Activated T-cell treated with anti-CD3 and anti-CD28 coated beads for 1 hour (primary cell): Measurements from ENCODE around the gene VRK1.

Source experiments
- DNase-seq: peaks from one replicate; pipeline ENCODE4 v3.0.0-alpha.2; 2020; ENCODE audit warnings: low read depth

VRK1 gene

GRCh38 chr14:96792003-96792402 lies 5.2 kb upstream of the VRK1 start:
- DNase-seq, result no peak

GRCh38 chr14:96792591-96792990 lies 4.6 kb upstream of the VRK1 start:
- DNase-seq, result no peak

GRCh38 chr14:96793547-96793946 lies 3.6 kb upstream of the VRK1 start:
- no peak for DNase-seq

DNA sequence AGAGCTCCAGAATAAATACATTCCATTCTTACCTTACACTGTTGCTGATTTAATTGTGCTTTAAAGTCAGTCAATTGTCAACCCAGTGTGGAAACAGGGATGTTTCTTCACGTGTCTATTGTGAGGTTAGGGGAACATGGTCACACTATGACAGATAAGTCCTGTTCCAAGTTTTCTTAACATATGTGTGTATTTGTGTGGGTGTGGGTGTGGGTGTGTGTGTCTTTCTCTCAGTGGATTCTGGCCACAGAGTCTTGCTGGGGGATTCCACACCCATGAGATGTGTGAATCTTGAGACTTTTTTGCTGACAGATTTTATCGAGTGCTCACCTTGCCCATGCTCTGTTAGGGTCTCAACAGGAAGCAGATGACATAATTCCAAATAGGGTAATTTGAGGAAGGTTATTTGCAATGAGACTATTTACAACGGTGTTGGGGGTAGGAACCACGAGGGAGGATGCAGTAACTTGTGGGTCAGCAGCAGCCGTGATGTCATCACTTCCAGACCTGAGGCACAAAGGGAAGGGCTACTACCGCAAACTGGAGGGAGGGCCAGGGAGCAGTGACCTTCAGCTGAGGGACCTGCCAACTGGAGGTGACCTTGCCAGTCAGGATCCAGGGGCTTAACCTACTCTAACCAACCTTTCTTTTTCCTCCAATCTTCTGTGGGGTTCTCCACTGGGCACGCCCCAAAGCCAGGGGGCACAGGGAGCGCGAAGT lies 1.9 kb upstream of the VRK1 start:
- no peak for DNase-seq

DNA sequence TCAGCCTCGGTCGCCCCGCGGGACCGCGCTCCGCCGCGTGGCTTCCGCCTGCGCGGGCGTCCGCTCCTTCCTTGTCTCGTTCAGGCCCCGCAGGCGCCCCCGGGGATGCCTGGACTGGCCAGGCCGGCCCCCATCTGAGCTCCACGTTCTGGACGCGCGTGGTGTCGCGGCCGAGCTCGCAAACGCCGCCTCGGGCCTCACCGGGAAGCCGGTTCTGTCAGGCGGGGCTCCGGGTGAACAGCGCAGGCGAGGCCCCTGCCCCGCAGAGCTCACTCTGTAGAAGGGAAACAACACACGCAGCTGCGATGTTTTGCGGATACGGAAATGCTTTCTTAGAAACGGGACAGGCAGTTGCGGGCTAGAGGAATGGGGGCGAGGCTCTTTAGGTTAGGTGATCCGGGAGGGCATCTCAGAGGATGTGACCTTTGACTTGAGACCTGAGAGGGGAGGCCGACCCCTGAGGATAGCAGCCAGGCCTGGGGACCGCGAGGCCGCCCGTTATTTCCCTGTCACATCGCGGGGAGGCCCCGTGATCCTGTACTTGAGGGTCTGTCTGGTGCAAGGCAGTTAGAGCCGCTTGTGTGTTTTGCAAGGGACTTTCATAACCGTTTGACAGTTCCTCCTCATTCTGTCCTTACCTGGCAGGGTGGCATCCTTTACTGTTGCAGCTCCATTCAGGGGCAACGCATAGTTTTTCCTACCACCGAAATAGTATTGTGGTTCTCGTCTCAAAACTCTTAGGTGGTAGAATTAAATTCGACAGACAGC lies 584 bp downstream of the VRK1 start:
- DNase-seq, result no peak

- DNase-seq, result no peak
Measured at GRCh38 chr14:96798956-96799355, 1.8 kb downstream of the VRK1 start.

- no peak for DNase-seq
Measured at GRCh38 chr14:96799489-96800054, 2.4 kb downstream of the VRK1 start.

DNA sequence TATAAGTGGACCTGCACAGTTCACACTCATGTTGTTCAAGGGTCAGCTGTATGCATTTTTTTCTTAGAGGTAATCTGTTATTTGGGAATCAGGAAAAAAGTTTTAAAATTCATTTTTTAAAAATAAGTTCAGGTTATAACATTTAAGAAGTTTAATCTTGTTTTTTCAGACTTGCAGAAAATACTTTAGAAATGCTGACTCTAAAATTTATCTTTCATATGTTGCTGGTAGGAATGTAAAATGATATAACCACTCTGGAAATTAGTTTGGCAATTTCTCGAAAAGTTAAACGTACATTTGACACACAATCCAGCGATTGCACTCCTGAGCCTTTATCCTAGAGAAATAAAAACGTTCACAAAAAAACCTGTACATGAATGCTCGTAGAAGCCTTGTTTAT lies 4.7 kb downstream of the VRK1 start:
- no peak for DNase-seq

DNA sequence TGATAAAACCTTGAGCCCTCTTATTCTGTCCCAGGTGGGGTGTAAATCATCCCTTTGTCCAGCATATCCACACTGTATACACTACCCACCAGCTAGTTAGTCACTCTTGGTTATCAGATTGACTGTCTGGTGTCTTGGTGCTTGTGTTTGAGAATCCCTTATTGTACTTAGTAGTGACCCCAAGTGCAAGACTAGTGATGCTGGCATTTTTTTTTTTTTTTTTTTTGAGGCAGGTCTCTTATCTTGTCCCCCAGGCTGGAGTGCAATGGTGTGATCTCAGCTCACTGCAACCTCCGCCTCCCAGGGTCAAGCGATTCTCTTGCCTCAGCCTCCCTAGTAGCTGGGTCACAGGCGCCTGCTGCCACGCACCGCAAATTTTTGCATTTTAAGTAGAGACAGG lies 5.8 kb downstream of the VRK1 start:
- no peak for DNase-seq

GRCh38 chr14:96803958-96804357 lies 6.8 kb downstream of the VRK1 start:
- DNase-seq, result no peak

DNA sequence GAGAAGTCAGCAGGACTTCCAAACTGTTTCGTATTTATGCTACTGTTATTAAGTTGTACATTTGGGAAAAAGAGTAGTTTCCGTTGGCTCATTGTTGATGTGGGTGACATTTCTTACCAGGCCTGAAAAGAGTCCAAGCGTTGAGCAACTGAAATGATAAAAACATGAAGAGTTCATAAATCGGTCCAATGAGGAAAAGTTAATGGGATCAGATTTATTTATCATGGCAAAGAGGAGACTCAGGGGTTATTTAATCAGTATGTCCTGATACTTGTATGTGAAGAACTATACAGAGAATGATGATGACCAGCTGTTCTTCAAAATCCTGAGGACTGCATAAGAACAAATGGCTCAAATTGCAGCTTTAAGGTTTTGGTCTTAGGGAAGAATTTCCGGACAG lies 7.7 kb downstream of the VRK1 start:
- no peak for DNase-seq

DNA sequence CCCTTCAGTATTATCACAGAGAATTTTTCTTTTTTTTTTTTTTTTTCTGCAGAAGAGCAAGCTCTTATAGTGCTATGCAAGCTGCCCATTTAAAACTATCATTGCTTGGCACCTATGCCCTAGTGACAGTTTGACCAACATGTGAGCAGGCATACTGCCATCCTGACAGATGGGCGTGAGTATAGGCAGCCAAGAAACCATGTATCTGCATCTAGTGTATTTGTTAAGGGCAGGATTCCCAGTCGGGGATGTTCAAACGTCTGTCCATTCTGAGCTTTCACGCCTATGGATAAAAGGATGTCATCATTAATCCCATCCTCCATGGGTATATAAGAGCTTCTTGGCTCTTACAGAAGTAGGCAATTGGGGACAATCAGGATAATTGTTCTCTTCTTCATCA lies 8.8 kb downstream of the VRK1 start:
- no peak for DNase-seq

- no peak for DNase-seq
Measured at GRCh38 chr14:96806836-96807235, 9.7 kb downstream of the VRK1 start.

DNA sequence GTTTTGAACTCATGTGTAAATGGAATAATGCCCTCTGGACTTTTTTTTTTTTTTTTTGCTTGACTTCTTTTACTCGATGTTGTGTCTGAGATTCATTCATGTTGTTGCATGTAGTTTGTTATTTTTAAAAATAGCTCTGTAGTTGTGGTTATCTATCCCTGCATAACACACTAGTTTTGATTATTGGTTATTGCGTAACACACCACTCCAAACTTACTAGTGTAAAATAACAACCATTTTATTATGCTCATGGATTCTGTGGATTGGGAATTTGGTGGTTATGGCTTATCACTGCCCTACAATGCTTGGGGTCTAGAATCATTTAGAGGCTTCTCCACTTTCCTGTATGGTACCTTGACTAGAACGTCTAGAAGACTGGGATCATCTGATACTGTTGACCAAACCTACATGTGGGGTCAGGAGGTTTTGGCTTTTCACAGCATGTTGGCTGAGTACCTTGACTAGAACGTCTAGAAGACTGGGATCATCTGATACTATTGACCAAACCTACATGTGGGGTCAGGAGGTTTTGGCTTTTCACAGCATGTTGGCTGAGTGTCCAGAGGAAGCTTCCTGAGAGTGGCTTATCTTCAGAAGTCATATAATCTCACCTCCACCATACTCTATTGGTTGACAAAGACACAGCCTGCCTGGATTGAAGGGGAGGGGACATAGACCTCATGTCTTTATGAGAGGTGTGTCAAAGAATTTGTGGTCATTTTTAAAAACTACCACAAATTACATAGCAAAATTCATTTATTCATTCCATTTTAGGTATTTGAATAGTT lies 11.6 kb downstream of the VRK1 start:
- DNase-seq, result no peak

DNA sequence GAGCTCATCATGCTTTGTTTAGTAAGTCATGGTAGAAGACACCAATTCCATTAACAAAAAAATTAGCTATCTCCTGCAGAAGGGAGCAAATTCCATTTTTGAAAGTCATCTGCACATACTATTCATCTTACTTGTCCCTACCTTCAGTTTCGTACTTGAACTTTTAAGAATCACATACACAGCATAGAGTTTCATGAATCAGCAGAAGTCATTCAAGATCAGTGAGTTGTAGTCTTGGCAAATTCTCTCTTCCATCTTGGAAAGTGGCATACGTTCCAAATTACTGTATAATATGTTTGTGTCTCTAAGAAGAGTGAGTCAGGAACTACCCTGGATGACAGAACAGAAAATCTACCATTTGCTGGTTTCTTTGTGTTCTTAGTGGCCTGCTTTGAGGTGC lies 14.1 kb downstream of the VRK1 start:
- DNase-seq, result no peak

- DNase-seq, result no peak
Measured at GRCh38 chr14:96811985-96812667, 14.9 kb downstream of the VRK1 start.

- DNase-seq, result no peak
Measured at GRCh38 chr14:96816281-96816680, 19.1 kb downstream of the VRK1 start.

GRCh38 chr14:96817750-96818666 lies 20.8 kb downstream of the VRK1 start:
- DNase-seq, result no peak

DNA sequence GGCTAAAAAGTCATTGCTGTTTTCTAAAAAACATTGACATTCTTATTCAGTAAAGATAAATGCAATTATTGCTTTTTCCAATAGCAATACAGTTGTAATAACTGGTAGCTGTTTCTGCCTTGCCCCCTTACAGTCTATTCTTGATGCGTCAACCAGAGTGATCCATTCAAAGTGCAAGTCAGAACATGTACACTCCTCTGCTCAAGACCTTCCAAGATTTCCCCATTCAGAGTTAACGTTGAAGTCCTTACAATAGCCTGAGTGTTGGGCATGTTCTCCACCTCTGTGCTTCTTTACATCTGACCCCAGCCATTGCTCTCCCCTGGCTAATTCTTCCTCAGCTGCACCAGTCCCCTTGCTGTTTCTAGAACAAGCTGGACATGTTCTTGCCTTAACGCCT lies 24.3 kb downstream of the VRK1 start:
- no peak for DNase-seq

DNA sequence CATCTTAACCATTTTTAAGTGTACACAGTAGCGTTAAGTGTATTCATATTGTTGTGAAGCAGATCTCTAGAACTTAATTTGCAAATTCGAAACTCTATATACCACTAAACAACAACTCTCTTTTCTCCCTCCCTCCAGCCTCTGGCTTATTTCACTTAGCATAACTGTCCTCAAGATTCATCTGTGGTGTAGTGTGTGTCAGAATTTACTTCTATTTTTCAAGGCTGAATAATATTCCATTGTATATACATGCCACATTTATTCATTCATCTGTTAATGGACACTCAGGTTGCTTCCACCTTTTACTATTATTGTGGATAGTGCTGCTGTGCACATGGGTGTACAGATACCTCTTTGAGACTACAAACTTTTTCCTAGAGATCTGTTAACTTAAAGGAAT lies 26.5 kb downstream of the VRK1 start:
- no peak for DNase-seq

DNA sequence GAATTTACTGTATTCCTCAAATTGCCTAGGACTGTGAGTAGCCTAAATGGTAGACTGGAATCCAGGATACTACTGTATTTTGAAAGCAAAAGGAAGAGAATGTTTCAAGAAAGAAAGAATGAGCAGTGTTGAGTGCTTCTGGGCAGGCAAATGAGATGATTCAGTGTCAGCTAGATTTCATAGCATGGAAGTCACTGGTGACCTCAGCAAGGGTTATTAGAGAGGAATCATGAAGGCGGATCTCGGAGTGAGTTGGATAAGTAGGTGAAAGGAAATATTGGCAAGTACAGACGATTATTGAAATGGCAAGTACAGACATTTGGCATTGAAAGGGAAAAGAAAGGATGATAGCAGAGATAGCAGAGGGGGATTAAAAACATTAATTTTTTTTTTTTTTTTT lies 27.1 kb downstream of the VRK1 start:
- no peak for DNase-seq
